NT2/D1 (cell line): Measurements from ENCODE around the gene MCEMP1.

Experiments used
- SUZ12 ChIP-seq: IDR thresholded peaks from 2 replicates; pipeline ENCODE4 v1.6.1; 2011; ENCODE audit not compliant: insufficient read length, insufficient read depth; ENCODE audit errors: extremely low read depth
- YY1 ChIP-seq: IDR thresholded peaks from 2 replicates; pipeline ENCODE4 v1.6.1; 2011; ENCODE audit not compliant: insufficient read length, insufficient read depth
- ZNF274 ChIP-seq: IDR thresholded peaks from 2 replicates; pipeline ENCODE4 v1.6.1; 2011; ENCODE audit warnings: mild to moderate bottlenecking, low read depth, low read length

GRCh38 chr19:7636317-7636690 lies 40.6 kb upstream of the MCEMP1 start:
- no peak for TF ChIP-seq YY1
- TF ChIP-seq SUZ12, result no peak
- TF ChIP-seq ZNF274, result no peak
